HFF-Myc (cell line): ENCODE measurements around the gene TTC7B.

Experiments used
- DNase-seq: peaks from one replicate; pipeline ENCODE4 v3.0.0-alpha.2; 2011; ENCODE audit warnings: low read depth; ENCODE audit errors: extremely low read depth
- H3K4me3 ChIP-seq: replicated peaks from 2 replicates; pipeline ENCODE4 v1.5.1; 2011; ENCODE audit warnings: low read depth, mild to moderate bottlenecking, control low read depth, low read length
- CTCF ChIP-seq: IDR thresholded peaks from 2 replicates; pipeline ENCODE4 v1.5.1; 2012; ENCODE audit warnings: mild to moderate bottlenecking, low read depth, low read length, control low read depth; ENCODE audit errors: missing control alignments

TTC7B gene

GRCh38 chr14:90805662-90806540, 10.3 kb downstream of the TTC7B start:
- no peak overlapping the region for H3K4me3 ChIP-seq
- no peak for DNase-seq
- TF ChIP-seq CTCF, result no peak

GRCh38 chr14:90805084-90805391, 11.2 kb downstream of the TTC7B start:
- H3K4me3 ChIP-seq, result no peak overlapping the region
- DNase-seq, result no peak
- no peak for TF ChIP-seq CTCF

DNA sequence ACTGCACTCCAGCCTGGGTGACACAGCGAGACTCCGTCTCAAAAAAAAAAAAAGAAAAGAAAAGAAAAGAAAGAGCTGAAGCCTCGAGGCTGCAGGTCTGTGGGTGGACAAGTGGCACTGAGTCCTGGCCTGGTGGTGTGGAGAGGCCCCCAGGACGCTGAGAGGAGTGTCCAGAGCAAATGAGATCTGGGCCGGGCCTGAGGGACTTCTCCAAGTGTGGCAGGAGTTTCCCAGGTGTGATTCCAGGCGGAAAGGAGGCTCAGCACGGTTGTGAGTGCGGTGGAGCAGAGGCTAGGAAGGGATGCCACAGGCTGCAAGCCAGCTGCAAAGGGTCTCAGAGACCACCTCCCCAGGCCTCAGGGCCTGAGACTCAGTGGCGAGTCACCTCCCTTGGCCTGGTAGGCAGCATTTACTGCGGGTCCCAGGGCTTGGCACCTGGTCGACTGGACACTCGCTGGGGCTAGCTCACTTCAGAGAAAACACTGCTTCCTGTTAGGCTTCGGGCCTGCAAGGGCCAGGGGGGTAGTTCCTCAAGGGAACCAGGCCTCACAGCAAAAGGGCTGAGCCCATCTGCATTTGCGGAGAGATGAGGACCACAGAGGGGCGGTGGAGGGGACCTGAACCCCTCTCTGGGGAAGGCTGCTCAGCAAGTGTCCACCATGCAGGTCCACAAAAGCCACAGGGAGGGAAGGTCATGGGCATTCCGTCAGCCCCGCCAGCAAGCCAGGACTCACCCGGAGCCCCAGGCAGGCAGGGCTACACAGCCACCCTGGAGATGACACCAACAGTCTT, 11.7 kb downstream of the TTC7B start:
- no peak for TF ChIP-seq CTCF
- DNase-seq, result no peak
- H3K4me3 ChIP-seq, result no peak overlapping the region

DNA sequence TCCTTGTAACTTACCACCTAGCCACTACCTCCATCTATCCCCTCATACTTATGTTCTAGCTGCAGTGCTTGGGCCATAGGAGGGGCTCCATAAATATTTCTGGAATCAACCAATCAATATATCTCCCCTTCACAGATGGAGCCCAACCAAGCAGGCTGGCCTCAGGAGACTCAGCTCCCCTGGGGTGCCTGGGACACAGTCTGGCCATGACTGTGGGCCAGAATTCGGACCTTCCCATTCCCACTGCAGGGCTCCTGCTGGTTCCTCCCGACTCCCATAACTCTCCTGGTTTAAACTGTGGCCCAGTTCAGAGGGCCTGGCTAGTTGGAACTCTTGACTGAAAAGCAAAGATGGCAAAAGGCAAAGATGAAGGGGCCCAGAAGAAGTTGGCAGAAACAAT, 13.0 kb downstream of the TTC7B start:
- no peak for TF ChIP-seq CTCF
- no peak overlapping the region for H3K4me3 ChIP-seq
- DNase-seq, result no peak

- no peak for DNase-seq
- H3K4me3 ChIP-seq, result no peak overlapping the region
- TF ChIP-seq CTCF, result no peak
Measured at GRCh38 chr14:90799420-90799819, 16.8 kb downstream of the TTC7B start.

- no peak for DNase-seq
- TF ChIP-seq CTCF, result no peak
Measured at GRCh38 chr14:90797919-90798318, 18.3 kb downstream of the TTC7B start.

GRCh38 chr14:90797451-90797850, 18.8 kb downstream of the TTC7B start:
- H3K4me3 ChIP-seq, result no peak overlapping the region
- no peak for DNase-seq
- TF ChIP-seq CTCF, result no peak

More at GRCh38 chr14:90797919-90798318, 18.3 kb downstream of the TTC7B start:
- no peak overlapping the region for H3K4me3 ChIP-seq
